Heart left ventricle (tissue), 16 donors: ENCODE data around the gene RHBDL2. TPM values are rescaled to one million over a fixed set of nuclear protein-coding genes. Genes with fewer than 3 reads are reported as not detected.

Experiments used
- ATAC-seq, 4 donors: fragments of 200-7000 bp; cut with Tn5 transposase; one replicate each; pipeline ENCODE4 v1.9.1; 2020 to 2022; ENCODE audit warnings: moderate library complexity in 4 of 4, mild to moderate bottlenecking in 3 of 4, moderate number of reproducible peaks in 1 of 4
- DNase-seq, 5 donors: peaks; one replicate each; pipeline ENCODE4 v3.0.0-alpha.2; 2020
- H3K27ac ChIP-seq, 12 donors: fragments of 200-600 bp; sonication (generic) in 4 of 12; one replicate each; pipeline versions ENCODE4 v1.5.0 to v1.8.0; 2016 to 2022; ENCODE audit warnings: mild to moderate bottlenecking in 2 of 12
- H3K27me3 ChIP-seq, 9 donors: fragments of 200-600 bp; sonication (generic) in 2 of 9; one replicate each; pipeline versions ENCODE4 v1.5.1 to v1.8.0; 2016 to 2022; ENCODE audit warnings: mild to moderate bottlenecking in 3 of 9
- H3K36me3 ChIP-seq, 9 donors: fragments of 200-600 bp; sonication (generic) in 2 of 9; one replicate each; pipeline versions ENCODE4 v1.5.0 to v1.8.0; 2018 to 2022; ENCODE audit warnings: mild to moderate bottlenecking in 2 of 9
- H3K4me1 ChIP-seq, 12 donors: fragments of 200-600 bp; sonication (generic) in 4 of 12; one replicate each; pipeline versions ENCODE4 v1.5.0 to v1.8.0; 2016 to 2022; ENCODE audit warnings: mild to moderate bottlenecking in 3 of 12
- H3K4me3 ChIP-seq, 12 donors: fragments of 200-600 bp; sonication (generic) in 4 of 12; one replicate each; pipeline versions ENCODE4 v1.5.0 to v1.8.0; 2017 to 2022; ENCODE audit warnings: mild to moderate bottlenecking in 9 of 12, moderate library complexity in 4 of 12
- H3K9me3 ChIP-seq, 12 donors: fragments of 200-600 bp; sonication (generic) in 4 of 12; one replicate each; pipeline versions ENCODE4 v1.5.0 to v1.8.0; 2016 to 2022; ENCODE audit warnings: mild to moderate bottlenecking in 1 of 12
- POLR2A ChIP-seq, 2 donors: fragments of 450-650 bp; IDR thresholded peaks; one replicate each; pipeline ENCODE4 v1.6.1; 2017; ENCODE audit warnings: antibody characterized with exemption in 2 of 2, mild to moderate bottlenecking in 2 of 2, moderate library complexity in 2 of 2
- WGBS, 4 donors: extraction: QIAGEN DNeasy Blood & Tissue Kit in 2 of 4; methylation state at CpG; one replicate each; pipeline versions ENCODE4 v1.1.5 to v1.1.7; 2013 to 2018; 5-methylcytosine and 5-hydroxymethylcytosine counted together
- intact Hi-C, 10 donors: fragments of 100-400 bp; cut with DNase I; formaldehyde crosslinking; loops; one replicate each; pipeline versions ENCODE4 v1.11.1 to v1.14.2; 2022
- polyA plus RNA-seq, 2 donors: library from polyadenylated mRNA; stranded (reverse); fragments of 200-250 nt; gene quantifications; one replicate each; pipeline ENCODE4 v1.2.3, GENCODE V29; 2013
- total RNA-seq, 9 donors: library from RNA; depleted of rRNA in 2 of 9; stranded (reverse); fragments of >200 nt in 2 of 9; fragmentation: NEBNext Ultra II Directional in 3 of 9; extraction: Animal tissue kit (Norgen Biotek cat#: 25700) in 3 of 9; gene quantifications; one replicate each; pipeline versions ENCODE4 v1.1.0 to v1.2.4, GENCODE V29; 2016 to 2023
- TF ChIP-seq, protein P1 (sequence below), 12 donors: fragments of 200-600 bp; sonication (generic) in 4 of 12; IDR thresholded peaks; one replicate each; pipeline versions ENCODE4 v1.5.0 to v1.8.0; 2018 to 2022; ENCODE audit warnings: antibody characterized with exemption in 12 of 12, mild to moderate bottlenecking in 5 of 12
- donor health status: ischemic (EF 13 %, LVEDD 7.1; RV severe dilation, severe dysfunction).
- donor health status: healthy with polysubstance abuse.
- donor health status: DM: no; HTN: yes; CAD: no.
- donor health status: DM: no; HTN: no; CAD: no.
- donor health status: ischemic (EF 25% LVEDD 6.9; RV normal size, moderate dysfunction).
- donor health status: ischemic (EF 25% LVEDD 5.7; RV mildly dilated, moderate dysfunction).
- donor health status: healthy.
- donor health status: DM: yes; HTN: yes; CAD: no.
- donor health status: ischemic (EF 35%, LVEDD 5.7; RV mildly dilated, moderate dysfunction).
- donor health status: nonischemic (EF 11% LVEDD 7.7; RV severe dilation, severe dysfunction).
- donor health status: DM: yes; HTN: yes; CAD: no.
- donor health status: PGD.
- donor health status: ischemic (EF 29% LVEDD 5.4; RV normal size, mild dysfunction).
- donor health status: nonischemic (EF 23%, LVEDD 6.1; RV moderate dilation, normal function).

Gene RHBDL2
- total and polyA plus RNA-seq, 11 donors, result 0.11 to 2.2 (median 0.20) TPM; not detected in 4

DNA sequence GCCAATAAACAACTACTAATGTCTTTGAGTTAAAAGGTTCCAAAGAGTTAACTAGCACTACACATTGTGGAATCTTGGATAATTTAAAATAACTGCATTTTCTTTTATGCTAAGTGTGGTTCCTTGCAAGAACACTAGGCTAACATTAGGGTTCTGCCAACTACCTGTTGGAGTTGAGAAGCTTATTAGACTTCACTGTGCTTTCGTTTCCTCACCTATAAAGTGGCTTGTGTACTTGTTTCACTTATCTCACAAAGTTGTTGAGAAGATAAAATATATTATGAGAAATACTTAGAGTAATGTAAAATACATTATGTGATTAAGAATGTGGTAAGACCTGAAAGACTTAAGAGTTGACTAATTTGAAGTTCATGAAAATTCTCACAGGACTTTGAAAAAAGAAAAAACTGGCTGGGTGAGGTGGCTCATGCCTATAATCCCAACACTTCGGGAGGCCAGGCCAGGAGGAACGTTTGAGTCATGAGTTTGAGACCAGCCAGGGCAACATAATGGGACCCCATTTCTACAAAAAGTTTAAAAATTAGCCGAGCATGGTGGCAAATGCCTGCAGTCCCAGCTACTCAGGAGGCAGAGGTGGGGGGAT, 76.4 kb downstream of the RHBDL2 start:
- DNase-seq (no peak), ATAC-seq (no peak)
- TF ChIP-seq, protein P1, sequence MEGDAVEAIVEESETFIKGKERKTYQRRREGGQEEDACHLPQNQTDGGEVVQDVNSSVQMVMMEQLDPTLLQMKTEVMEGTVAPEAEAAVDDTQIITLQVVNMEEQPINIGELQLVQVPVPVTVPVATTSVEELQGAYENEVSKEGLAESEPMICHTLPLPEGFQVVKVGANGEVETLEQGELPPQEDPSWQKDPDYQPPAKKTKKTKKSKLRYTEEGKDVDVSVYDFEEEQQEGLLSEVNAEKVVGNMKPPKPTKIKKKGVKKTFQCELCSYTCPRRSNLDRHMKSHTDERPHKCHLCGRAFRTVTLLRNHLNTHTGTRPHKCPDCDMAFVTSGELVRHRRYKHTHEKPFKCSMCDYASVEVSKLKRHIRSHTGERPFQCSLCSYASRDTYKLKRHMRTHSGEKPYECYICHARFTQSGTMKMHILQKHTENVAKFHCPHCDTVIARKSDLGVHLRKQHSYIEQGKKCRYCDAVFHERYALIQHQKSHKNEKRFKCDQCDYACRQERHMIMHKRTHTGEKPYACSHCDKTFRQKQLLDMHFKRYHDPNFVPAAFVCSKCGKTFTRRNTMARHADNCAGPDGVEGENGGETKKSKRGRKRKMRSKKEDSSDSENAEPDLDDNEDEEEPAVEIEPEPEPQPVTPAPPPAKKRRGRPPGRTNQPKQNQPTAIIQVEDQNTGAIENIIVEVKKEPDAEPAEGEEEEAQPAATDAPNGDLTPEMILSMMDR (IDR thresholded peaks at IDR 0.05), result no peak
- TF ChIP-seq POLR2A (IDR thresholded peaks at IDR 0.05), result no peak
- 71 to 83% (median 81%) methylated on average over 4 of the region's 4 CpGs for WGBS, 4 donors
- Histone ChIP-seq H3K36me3 (peaks cover 0 to 27% (median 9%) of the 10 kb centered on the region in 9 donors), H3K27ac (peak overlapping the region in 2 of 12 donors; percentile 37 to 80), H3K4me3 (no peak overlapping the region), H3K27me3 (no peaks in the 10 kb centered on the region), H3K4me1 (peaks cover 2 to 53% (median 26%) of the 10 kb centered on the region in 12 donors), H3K9me3 (no peaks in the 10 kb centered on the region)
- intact Hi-C loops, result loop anchor here in 2 of 10 donors (10.0 kb wide), 2 partner anchors 130 to 220 kb away; partner anchors contain the start of gene AKIRIN1 (in 1 of the 2)

- TF ChIP-seq, protein P1 (IDR thresholded peaks at IDR 0.05), result no peak
- no peak for TF ChIP-seq POLR2A (IDR thresholded peaks at IDR 0.05)
- Histone ChIP-seq H3K27ac (peak overlapping the region; percentile 25 to 96 (median 82)), H3K9me3 (no peaks in the 10 kb centered on the region), H3K4me1 (peaks cover 2 to 77% (median 48%) of the 10 kb centered on the region in 12 donors), H3K36me3 (peaks cover 0 to 30% (median 18%) of the 10 kb centered on the region in 9 donors), H3K4me3 (peak overlapping the region; percentile 68 to 99 (median 92)), H3K27me3 (no peaks in the 10 kb centered on the region)
- WGBS, 4 donors, result 4 to 8% (median 6%) methylated on average over 6 of the region's 6 CpGs
- no peak for ATAC-seq
- intact Hi-C loops, result loop anchor here in 3 of 10 donors (2.0 to 10.0 kb wide), 3 partner anchors 134 to 230 kb away; partner anchors contain the start of gene AKIRIN1 (in 1 of the 3)
- no peak for DNase-seq
These were observed 81.2 kb downstream of the RHBDL2 start for GRCh38 chr1:38860454-38860795.

- intact Hi-C loops, result loop anchor here in 8 of 10 donors (2.0 to 10.0 kb wide), 8 partner anchors 132 to 232 kb away; partner anchors contain the start of genes AKIRIN1 (in 3 of the 8) and NDUFS5 (in 1 of the 8)
- Histone ChIP-seq H3K4me1 (peaks cover 2 to 75% (median 48%) of the 10 kb centered on the region in 12 donors), H3K36me3 (peaks cover 0 to 33% (median 21%) of the 10 kb centered on the region in 9 donors), H3K9me3 (no peaks in the 10 kb centered on the region), H3K27ac (peak within 1 kb of the TSS; percentile 56 to 96 (median 88)), H3K27me3 (no peaks in the 10 kb centered on the region), H3K4me3 (peak within 1 kb of the TSS; percentile 81 to 99 (median 92))
- ATAC-seq, result peak; percentile 96 to 99 (median 98)
- 0 to 1% (median 1%) methylated on average over 13 to 70 of the region's 70 CpGs for WGBS, 4 donors
- DNase-seq, result peak; percentile 100
- TF ChIP-seq POLR2A (IDR thresholded peaks at IDR 0.05), result peak in 1 of 2 donors; percentile 63
- TF ChIP-seq, protein P1 (IDR thresholded peaks at IDR 0.05), result no peak
These were observed 81.8 kb downstream of the RHBDL2 start, which contains the start of gene RRAGC for GRCh38 chr1:38859561-38860453. TSS of gene RRAGC (minus strand) at chr1:38859772. CDS start at chr1:38859646, 126 bp downstream.
